ENCODE data around the gene KRT20. TPM values are rescaled to one million over a fixed set of nuclear protein-coding genes. Genes with fewer than 3 reads are reported as not detected.

KRT20 gene
- total and polyA plus RNA-seq, 2 of the 4 experiments (the other 2 are of a cell fraction): not detected

- H3K4me2 ChIP-seq (ENCODE audit: low read depth, low read length): no peak overlapping the region
- no peak overlapping the region for H3K4me3 ChIP-seq (ENCODE audit: insufficient read depth, low read depth, low read length)
- H4K5ac ChIP-seq (ENCODE audit: low read depth, low read length): no peak overlapping the region
- no peak for TF ChIP-seq RFX5 (IDR thresholded peaks at IDR 0.05; ENCODE audit: low read depth, low read length)
- TF ChIP-seq NFE2L2 (IDR thresholded peaks at IDR 0.05; ENCODE audit: low read depth, low read length): no peak
- no peak for TF ChIP-seq FOS (IDR thresholded peaks at IDR 0.05; ENCODE audit: low read depth, low read length)
- no peak for TF ChIP-seq CTCF (conservative IDR thresholded peaks at IDR 0.05; ENCODE audit: low read depth, low read length)
- TF ChIP-seq POLR2A (IDR thresholded peaks at IDR 0.05; ENCODE audit: low read depth, low read length): no peak
- no peak for TF ChIP-seq MAZ (IDR thresholded peaks at IDR 0.05; ENCODE audit: borderline replicate concordance, low read depth, low read length)
- no peak for TF ChIP-seq CEBPB (IDR thresholded peaks at IDR 0.05; ENCODE audit: low read depth, low read length)
- TF ChIP-seq RCOR1 (IDR thresholded peaks at IDR 0.05; ENCODE audit: insufficient replicate concordance, low read length): no peak
- no peak overlapping the region for H3K18ac ChIP-seq (ENCODE audit: low read depth, low read length)
- no peak overlapping the region for H3K27ac ChIP-seq (ENCODE audit: insufficient read depth, low read length)
- WGBS, 2 experiments (ENCODE audit: extremely low coverage in 2 of 2, insufficient read length in 1 of 2): no CpG with 5 or more reads among the region's 4 CpGs
- dilution Hi-C loops (cut with HindIII; ENCODE audit: low sequenced_read_pairs, unreplicated experiment): no loop called here
- ATAC-seq (ENCODE audit: low read depth): no peak
- no peak overlapping the region for H3K4ac ChIP-seq (ENCODE audit: low read depth, low read length)
- no TSS peak for BruUV-seq (replicated peaks)
- H2BK120ac ChIP-seq (ENCODE audit: low read depth, low read length): no peak overlapping the region
- in situ Hi-C loops (cut with MboI; ENCODE audit: low sequenced_read_pairs): no loop called here
- POLR2A ChIA-PET (ENCODE audit: unreplicated experiment): no interaction called here
- no peaks in the 10 kb centered on the region for H3K36me3 ChIP-seq (ENCODE audit: control insufficient read depth, insufficient read depth, low read length)
- H3K9me1 ChIP-seq (ENCODE audit: insufficient read depth, low read length): no peaks in the 10 kb centered on the region; the same call in 1 of the 2 replicates
- H2AK5ac ChIP-seq (ENCODE audit: low read depth, low read length): no peak overlapping the region
- H3K4me1 ChIP-seq (ENCODE audit: control insufficient read depth, insufficient read depth, low read length): peaks cover 4% of the 10 kb centered on the region; the same call in 1 of the 2 replicates
- no peak overlapping the region for H4K8ac ChIP-seq (ENCODE audit: low read depth in 2 of 2, low read length in 2 of 2)
- no peak overlapping the region for H3K56ac ChIP-seq (ENCODE audit: extremely low read depth, insufficient read depth, low read length)
- no peak overlapping the region for H3K14ac ChIP-seq (replicated peaks; ENCODE audit: low read depth, low read length)
- peak; percentile 36 for DNase-seq
- no peak overlapping the region for H2BK15ac ChIP-seq (ENCODE audit: low read depth, low read length)
- H4K91ac ChIP-seq (ENCODE audit: insufficient read depth, low read depth, low read length): no peak overlapping the region
- no peaks in the 10 kb centered on the region for H3K9me3 ChIP-seq (ENCODE audit: control insufficient read depth, insufficient read depth, low read length)
- no peaks in the 10 kb centered on the region for H4K20me1 ChIP-seq (ENCODE audit: insufficient read depth, low read length)
- H3K27me3 ChIP-seq (ENCODE audit: control insufficient read depth, insufficient read depth, low read length): no peaks in the 10 kb centered on the region
- CTCF ChIA-PET: no interaction called here
- H2AK9ac ChIP-seq (replicated peaks; ENCODE audit: low read depth, low read length, poor library complexity): no peak overlapping the region
- H3K9ac ChIP-seq (ENCODE audit: low read depth, low read length): no peak overlapping the region
- no peak overlapping the region for H2BK5ac ChIP-seq (ENCODE audit: low read depth, low read length, poor library complexity, severe bottlenecking)
- no peak overlapping the region for H3K23ac ChIP-seq (ENCODE audit: low read depth, low read length)
- H2AFZ ChIP-seq (replicated peaks; ENCODE audit: low read length, poor library complexity): no peak overlapping the region
- intact Hi-C loops (cut with micrococcal nuclease): no loop called here
- peaks cover 19 to 26% of the 10 kb centered on the region in 2 experiments for H3K79me1 ChIP-seq (ENCODE audit: low read depth in 1 of 2, low read length in 2 of 2)
- no peak overlapping the region for H2BK20ac ChIP-seq (ENCODE audit: low read depth, low read length)
Measured at GRCh38 chr17:40828454-40829044, 56.5 kb downstream of the KRT20 start.
